ENCODE results near the gene RBM22.

DNA sequence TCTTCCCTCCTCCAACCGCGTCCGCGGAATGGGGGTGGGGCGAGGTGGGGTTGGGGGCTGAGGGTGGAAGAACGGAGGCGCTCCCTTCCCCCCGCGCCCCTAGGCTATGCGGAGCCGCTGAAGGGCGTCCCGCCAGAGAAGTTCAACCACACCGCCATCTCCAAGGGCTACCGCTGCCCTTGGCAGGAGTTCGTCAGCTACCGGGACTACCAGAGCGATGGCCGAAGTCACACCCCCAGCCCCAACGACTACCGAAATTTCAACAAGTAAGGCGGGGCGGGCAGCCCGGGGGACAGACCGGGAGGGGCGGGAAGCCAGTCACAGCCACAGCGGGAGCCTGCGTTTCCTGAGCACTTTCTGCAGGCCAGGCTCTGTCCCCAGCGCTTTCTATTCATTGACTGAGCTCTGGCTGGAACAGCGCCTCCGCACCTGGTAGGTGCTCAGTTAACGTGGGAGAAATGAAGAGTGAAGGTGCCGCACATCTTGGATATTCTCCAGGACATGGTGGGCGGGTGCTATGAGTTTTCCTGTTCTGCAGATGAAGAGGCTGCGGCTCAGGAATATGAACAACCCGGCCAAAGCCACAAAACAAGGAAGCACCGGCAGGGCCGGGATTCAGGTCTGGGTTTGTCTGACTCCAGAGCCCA lies 28.5 kb downstream of the RBM22 start:
- no peak for TF ChIP-seq TARDBP (IDR thresholded peaks at IDR 0.05)
- TF ChIP-seq FOXK2 (IDR thresholded peaks at IDR 0.05) = no peak
- no peak for TF ChIP-seq FOXM1 (IDR thresholded peaks at IDR 0.05; ENCODE audit: borderline replicate concordance)

All from HEK293T (cell line).